Endothelial cell of umbilical vein (primary cell): Measurements from ENCODE around the gene IGFL1. TPM values are rescaled to one million over a fixed set of nuclear protein-coding genes. Genes with fewer than 3 reads are reported as not detected.

Experiments
- BruUV-seq: library from RNA; stranded (reverse); fragments of 400-500 nt; replicated peaks from 2 replicates; lab custom pipeline; 2021; lab: Mats Ljungman, UMichigan
- CTCF ChIA-PET: fragments of 300-600, 350-600 bp; sonication (Branson Sonifier 250); formaldehyde crosslinking; loops from one replicate; lab custom pipeline; 2021; ENCODE audit warnings: antibody characterized with exemption, inconsistent platforms; lab: Charles Lee
- POLR2A ChIA-PET: fragments of 300-600, 350-600 bp; sonication (Branson Sonifier 250); formaldehyde crosslinking; loops from one replicate; lab custom pipeline; 2021; ENCODE audit warnings: antibody characterized with exemption, inconsistent platforms; lab: Charles Lee
- DNase-seq: peaks from one replicate; pipeline ENCODE4 v3.0.0-alpha.2; 2011; ENCODE audit warnings: low read depth, low spot score
- FAIRE-seq: peaks from 2 replicates; lab custom pipeline; 2011; peaks lifted over from hg19 to GRCh38; lab: Jason Lieb, UNC
- H2AFZ ChIP-seq: 2 replicates; pipeline ENCODE4 v1.6.0; 2012; ENCODE audit warnings: low read depth, low read length, control low read depth, inconsistent platforms
- H3K27ac ChIP-seq: 2 replicates; pipeline ENCODE4 v1.5.1; 2011; ENCODE audit warnings: low read depth, mild to moderate bottlenecking, control low read depth, low read length, moderate library complexity; ENCODE audit not compliant: insufficient read depth
- H3K27me3 ChIP-seq, 2 experiments: 2 replicates each; pipeline versions ENCODE4 v1.6.0 to v1.6.1; 2011; ENCODE audit warnings: low read length in 2 of 2, mixed read lengths in 1 of 2; ENCODE audit not compliant: control insufficient read depth in 2 of 2, insufficient read depth in 2 of 2
- H3K36me3 ChIP-seq, 2 experiments: 2 replicates in 1 of 2; 3 replicates in 1 of 2; pipeline ENCODE4 v1.5.1; 2011; ENCODE audit warnings: low read length in 2 of 2, mild to moderate bottlenecking in 1 of 2, moderate library complexity in 1 of 2; ENCODE audit not compliant: control insufficient read depth in 2 of 2, insufficient read depth in 2 of 2; ENCODE audit errors: extremely low read depth in 1 of 2
- H3K4me1 ChIP-seq: 3 replicates; pipeline ENCODE4 v1.5.1; 2011; ENCODE audit warnings: mild to moderate bottlenecking, low read length; ENCODE audit not compliant: control insufficient read depth, insufficient read depth; ENCODE audit errors: extremely low read depth
- H3K4me2 ChIP-seq: 2 replicates; pipeline ENCODE4 v1.6.1; 2011; ENCODE audit warnings: low read length, control low read depth, mixed read lengths; ENCODE audit not compliant: insufficient read depth
- H3K4me3 ChIP-seq, 3 experiments: fragments of 200-600 bp in 1 of 3; sonication (generic), shearing (Covaris generic) in 1 of 3; replicated peaks in 1 of 3; 2 replicates each; pipeline ENCODE4 v1.5.1; 2011 to 2016; ENCODE audit warnings: control low read depth in 3 of 3, low read length in 3 of 3, mild to moderate bottlenecking in 2 of 3, inconsistent platforms in 1 of 3, low read depth in 1 of 3, moderate library complexity in 1 of 3; ENCODE audit not compliant: insufficient read depth in 1 of 3
- H3K79me2 ChIP-seq: 2 replicates; pipeline ENCODE4 v1.6.0; 2012; ENCODE audit warnings: low read length, inconsistent platforms; ENCODE audit not compliant: control insufficient read depth, insufficient read depth
- H3K9ac ChIP-seq: replicated peaks from 2 replicates; pipeline ENCODE3; 2011; ENCODE audit warnings: low read length, control low read depth; ENCODE audit not compliant: insufficient read depth; ENCODE audit errors: extremely low read depth
- H3K9me1 ChIP-seq: replicated peaks from 3 replicates; pipeline ENCODE4 v1.6.0; 2011; ENCODE audit warnings: mild to moderate bottlenecking, low read length; ENCODE audit not compliant: control insufficient read depth, insufficient read depth; ENCODE audit errors: extremely low read depth
- H3K9me3 ChIP-seq: replicated peaks from 2 replicates; pipeline ENCODE4 v1.5.1; 2012; ENCODE audit warnings: low read length, inconsistent platforms; ENCODE audit not compliant: control insufficient read depth, insufficient read depth
- H4K20me1 ChIP-seq: replicated peaks from 2 replicates; pipeline ENCODE3; 2011; ENCODE audit warnings: mild to moderate bottlenecking, low read length; ENCODE audit not compliant: control insufficient read depth, insufficient read depth; ENCODE audit errors: extremely low read depth
- CTCF ChIP-seq, 2 donors: IDR thresholded peaks; 1 replicate in 1 of 2; 2 replicates in 1 of 2; pipeline ENCODE4 v1.5.1; 2011; ENCODE audit warnings: low read length in 2 of 2, mild to moderate bottlenecking in 2 of 2, moderate library complexity in 2 of 2, control low read depth in 1 of 2, inconsistent platforms in 1 of 2, low read depth in 1 of 2; ENCODE audit not compliant: insufficient read depth in 1 of 2; ENCODE audit errors: extremely low read depth in 1 of 2
- EZH2 ChIP-seq: IDR thresholded peaks from 2 replicates; pipeline ENCODE4 v1.6.1; 2012; ENCODE audit warnings: borderline replicate concordance, low read depth, mild to moderate bottlenecking, moderate library complexity, low read length, inconsistent platforms; ENCODE audit not compliant: severe bottlenecking
- FOS ChIP-seq: IDR thresholded peaks from 2 replicates; pipeline ENCODE4 v1.6.1; 2011; ENCODE audit warnings: mild to moderate bottlenecking, low read length, moderate library complexity, borderline replicate concordance; ENCODE audit not compliant: insufficient read depth
- GATA2 ChIP-seq: IDR thresholded peaks from 2 replicates; pipeline ENCODE4 v1.7.0; 2011; ENCODE audit warnings: low read depth, mild to moderate bottlenecking, moderate library complexity, mixed read lengths, low read length; ENCODE audit not compliant: insufficient read length, insufficient read depth
- JUN ChIP-seq: IDR thresholded peaks from 2 replicates; pipeline ENCODE4 v1.6.1; 2011; ENCODE audit warnings: borderline replicate concordance, low read depth; ENCODE audit not compliant: insufficient read length, insufficient read depth
- MAX ChIP-seq: IDR thresholded peaks from 2 replicates; pipeline ENCODE4 v1.6.1; 2011; ENCODE audit not compliant: insufficient read depth, insufficient read length
- MYC ChIP-seq: IDR thresholded peaks from one replicate; pipeline ENCODE4 v1.6.1; 2011; ENCODE audit warnings: mild to moderate bottlenecking, low read depth, low read length
- POLR2A ChIP-seq: IDR thresholded peaks from 2 replicates; pipeline ENCODE4 v1.6.1; 2012; ENCODE audit warnings: low read depth, mild to moderate bottlenecking, control low read depth, low read length
- POLR2AphosphoS5 ChIP-seq: IDR thresholded peaks from 2 replicates; pipeline ENCODE4 v1.6.1; 2012; ENCODE audit warnings: low read depth, mild to moderate bottlenecking, control low read depth, low read length, moderate library complexity; ENCODE audit not compliant: insufficient read depth
- dilution Hi-C: fragments of 300-500 bp; cut with MboI; formaldehyde crosslinking; loops from one replicate; pipeline ENCODE4 v1.15.0; 2019; ENCODE audit warnings: low sequenced_read_pairs; ENCODE audit not compliant: extremely low pct_ligation_motif_present
- intact Hi-C: fragments of 100-400 bp; cut with micrococcal nuclease; formaldehyde crosslinking; loops from one replicate; pipeline ENCODE4 v1.10.0; 2022
- polyA plus RNA-seq, 4 experiments: library from polyadenylated mRNA; depleted of rRNA in 3 of 4; stranded (reverse) in 3 of 4; unstranded in 1 of 4; fragments of >200 nt; gene quantifications; 2 replicates each; pipeline versions ENCODE4 v1.2.1 to v1.2.3, GENCODE V29; 2011 to 2012; ENCODE audit warnings: missing spikeins in 1 of 4
- total RNA-seq: library from RNA; stranded (reverse); gene quantifications from 2 replicates; pipeline ENCODE4 v1.2.3, GENCODE V29; 2021

Gene IGFL1
- total and polyA plus RNA-seq, 2 donors (not counting 3 experiments of a cell fraction or from before 2014, with no cell fraction given): not detected

- H2AFZ ChIP-seq: no peak overlapping the region
- no peak overlapping the region for H3K27ac ChIP-seq
- POLR2A ChIA-PET: no interaction called here
- DNase-seq: no peak
- no peaks in the 10 kb centered on the region for H3K9me3 ChIP-seq
- H3K27me3 ChIP-seq: peaks cover 2 to 3% of the 10 kb centered on the region in 2 experiments
- no peaks in the 10 kb centered on the region for H3K4me1 ChIP-seq
- H3K4me3 ChIP-seq: no peak overlapping the region
- no peak overlapping the region for H3K9ac ChIP-seq
- no peaks in the 10 kb centered on the region for H3K36me3 ChIP-seq
- no peaks in the 10 kb centered on the region for H4K20me1 ChIP-seq
- TF ChIP-seq EZH2: no peak
- TF ChIP-seq GATA2: no peak
- no peak for TF ChIP-seq POLR2AphosphoS5
- TF ChIP-seq FOS: no peak
- TF ChIP-seq MYC: no peak
- TF ChIP-seq POLR2A: no peak
- no peak for TF ChIP-seq CTCF (IDR thresholded peaks at IDR 0.05; ENCODE audit: extremely low read depth in 1 of 2, insufficient read depth in 1 of 2, low read depth in 1 of 2, low read length in 2 of 2)
- TF ChIP-seq JUN: no peak
- no peak for TF ChIP-seq MAX
- intact Hi-C loops (no loop called here), dilution Hi-C loops (no loop called here)
- CTCF ChIA-PET: interaction anchor here (1.0 kb wide), 1 partner anchor 15 kb away, joined by 4 read pairs; no protein-coding TSS in a partner anchor
- H3K79me2 ChIP-seq: no peaks in the 10 kb centered on the region
- no peaks in the 10 kb centered on the region for H3K9me1 ChIP-seq
- FAIRE-seq: no peak
- no TSS peak for BruUV-seq
- H3K4me2 ChIP-seq: no peak overlapping the region
Observed at GRCh38 chr19:46204008-46204407, 25.5 kb upstream of the IGFL1 start.
